ENCODE results near the gene TMEM203.
A peak's percentile ranks its signal among the peaks of the same experiment; 100 is the strongest.

Gene TMEM203

GRCh38 chr9:137193771-137194170 lies 11.7 kb downstream of the TMEM203 start:
- DNase-seq, result no peak

GRCh38 chr9:137192859-137193258 lies 12.6 kb downstream of the TMEM203 start:
- DNase-seq, result no peak

GRCh38 chr9:137192448-137192780 lies 13.0 kb downstream of the TMEM203 start:
- no peak for DNase-seq

DNA sequence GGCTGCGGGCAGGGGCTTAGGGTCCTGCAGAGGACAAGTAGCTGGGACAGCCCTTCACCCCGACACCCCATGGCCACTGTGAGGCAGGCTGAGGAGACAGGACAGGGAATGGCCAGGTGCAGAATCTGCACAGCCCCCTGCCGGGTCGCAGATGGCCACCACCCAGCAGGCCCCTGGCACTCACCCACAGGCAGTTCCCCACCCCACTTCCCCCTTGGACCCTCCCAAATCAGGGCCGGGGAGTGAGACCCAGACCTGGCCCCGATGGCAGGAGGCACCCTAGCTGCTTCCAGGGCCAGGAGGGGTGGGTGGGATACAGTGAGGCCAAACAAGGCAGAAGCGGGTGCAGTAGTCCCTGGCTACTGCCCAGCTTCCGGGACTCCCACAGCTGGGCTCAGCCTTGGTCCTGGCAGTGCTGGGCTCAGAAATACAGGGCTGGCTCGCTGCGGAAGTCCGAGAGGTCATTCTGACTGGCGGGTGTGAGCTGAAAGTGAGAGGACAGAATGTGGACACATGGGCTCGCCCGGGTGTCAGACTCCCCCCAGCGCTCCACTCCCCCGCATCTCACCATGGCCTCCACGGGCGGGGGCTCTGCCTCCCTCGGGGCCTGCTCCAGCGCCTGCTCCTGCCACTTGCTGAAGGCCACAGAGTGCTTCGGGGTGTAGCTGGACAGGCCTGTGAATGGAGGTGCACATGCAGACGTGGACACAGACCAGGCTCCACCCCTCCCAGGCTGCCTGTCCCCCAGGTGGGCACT lies 13.6 kb downstream of the TMEM203 start:
- DNase-seq, result no peak

GRCh38 chr9:137191245-137191644 lies 14.2 kb downstream of the TMEM203 start:
- DNase-seq, result no peak

DNA sequence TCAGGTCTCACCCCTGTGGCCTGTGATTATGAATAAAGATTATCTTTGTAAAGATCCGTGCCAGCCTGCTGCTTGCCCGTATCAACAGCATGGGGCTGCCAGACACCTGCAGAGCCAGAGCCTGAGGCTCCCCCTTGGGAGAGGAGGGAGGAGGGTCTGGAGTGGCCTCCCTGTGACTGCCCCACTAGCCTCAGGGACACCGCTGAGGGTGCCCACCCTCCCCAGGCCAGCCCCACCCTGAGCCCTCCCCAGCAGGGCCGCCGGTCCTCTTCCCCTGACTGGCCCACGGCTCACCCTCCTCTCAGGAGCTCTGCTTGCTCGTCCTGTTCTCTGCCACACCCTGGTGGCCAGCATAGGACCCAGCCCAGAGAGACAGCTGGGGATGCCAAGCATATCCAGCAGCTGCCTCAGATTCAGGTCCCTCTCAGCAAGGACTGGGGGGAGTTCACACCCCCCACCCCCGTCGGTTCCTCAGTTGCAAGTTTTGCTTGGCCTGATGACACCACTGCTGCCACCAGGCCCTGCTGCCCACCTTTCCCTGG lies 15.1 kb downstream of the TMEM203 start:
- DNase-seq, result no peak

DNA sequence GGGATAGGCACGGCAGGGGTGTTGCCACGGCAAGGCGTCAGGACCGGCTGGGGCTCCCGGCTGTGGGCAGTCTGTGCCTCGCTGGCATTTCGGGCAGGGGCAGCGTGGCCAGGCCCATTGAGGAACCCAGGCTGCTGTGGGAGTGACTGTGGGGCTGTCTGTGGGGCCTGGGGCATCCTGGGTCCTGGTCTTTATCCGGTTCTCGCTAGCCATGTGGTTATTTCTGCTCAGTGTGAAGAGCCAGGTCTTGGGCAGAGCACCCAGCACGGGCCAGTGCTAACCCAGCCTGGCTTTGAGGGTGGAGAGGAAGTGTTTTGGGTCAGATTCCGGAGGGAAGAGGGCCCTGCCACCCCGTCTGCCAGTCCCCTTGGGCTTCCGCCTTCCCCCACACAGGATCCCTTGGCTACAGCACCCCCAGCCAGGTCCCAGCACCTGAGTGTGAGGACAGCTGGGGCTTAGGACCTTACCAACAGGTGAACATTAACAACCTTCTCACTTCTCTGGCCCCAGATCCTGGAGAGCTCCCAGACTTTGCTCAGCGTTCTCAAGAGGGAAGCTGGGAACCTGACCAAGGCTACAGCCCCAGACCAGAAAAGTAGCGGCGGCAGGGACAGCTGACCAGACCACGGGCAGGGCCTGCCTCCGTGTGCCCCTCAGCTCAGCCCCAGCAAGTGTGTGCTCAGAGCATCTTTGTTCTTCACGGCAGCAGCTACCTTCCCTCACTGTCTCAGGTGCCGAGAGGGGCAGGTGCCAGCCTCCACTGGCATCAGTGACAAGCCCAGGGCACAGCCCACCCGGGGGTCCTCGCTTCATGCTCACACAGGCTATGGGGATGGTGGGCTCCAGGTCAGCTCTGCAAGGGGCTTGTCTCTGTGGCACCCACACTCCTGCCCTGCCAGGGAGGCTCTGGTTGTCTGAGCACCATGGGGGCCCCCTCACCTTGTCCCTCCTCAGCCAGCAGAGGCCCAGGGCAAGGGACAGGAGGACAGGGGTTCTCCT lies 15.9 kb downstream of the TMEM203 start:
- no peak for DNase-seq

GRCh38 chr9:137188490-137189296 lies 16.8 kb downstream of the TMEM203 start, which contains the start of the genes ANAPC2 and SSNA1:
TSS of gene ANAPC2 (minus strand) at chr9:137188560. CDS start at chr9:137188532, 28 bp downstream.
TSS of gene SSNA1 (plus strand) at chr9:137188676. CDS start at chr9:137188727, 51 bp downstream.
- DNase-seq, result peak; percentile 92 to 93

DNA sequence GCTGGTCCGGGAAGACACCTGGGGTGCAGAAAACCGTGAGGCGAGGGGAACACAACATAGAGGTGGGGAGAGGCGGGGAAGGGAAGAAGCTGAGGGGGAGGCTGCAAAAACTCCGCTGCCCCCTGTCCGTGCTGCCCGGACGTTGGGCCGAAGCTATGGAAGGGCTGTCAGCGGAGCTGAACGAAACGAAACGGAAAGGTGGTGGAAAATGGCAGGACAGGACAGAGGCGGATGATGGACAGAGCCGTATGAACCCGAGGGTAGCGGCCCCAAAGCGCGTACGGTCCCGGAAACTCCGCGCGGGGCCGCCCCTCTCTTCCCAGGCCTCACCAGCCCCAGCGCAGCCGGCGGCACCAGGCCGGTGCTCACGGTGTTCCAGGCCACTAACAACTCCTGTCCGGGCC lies 17.4 kb downstream of the TMEM203 start:
- DNase-seq, result no peak

GRCh38 chr9:137187386-137187785 lies 18.1 kb downstream of the TMEM203 start:
- DNase-seq, result no peak

DNA sequence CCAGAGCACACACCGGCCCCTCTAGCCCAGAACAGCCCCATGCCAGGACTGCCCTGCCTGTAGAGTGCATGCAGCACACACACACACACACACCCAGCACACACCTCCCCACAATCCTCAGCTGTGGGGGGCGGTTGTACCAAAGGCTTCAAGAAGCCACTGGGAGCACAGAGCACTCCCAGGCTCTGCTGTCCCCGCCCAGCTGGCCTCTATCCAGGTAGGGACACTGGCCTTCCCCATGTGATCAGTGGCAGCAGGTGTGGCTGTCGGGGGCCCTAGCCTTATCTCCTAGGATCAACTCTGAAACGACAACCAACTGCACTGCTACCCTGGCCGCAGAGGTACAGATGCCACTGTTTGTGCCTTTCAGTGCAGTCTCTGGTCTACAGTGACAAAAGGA lies 19.1 kb downstream of the TMEM203 start:
- DNase-seq, result peak in 1 of 2 experiments; percentile 7

- DNase-seq, result no peak
These were observed 19.5 kb downstream of the TMEM203 start for GRCh38 chr9:137185921-137186320.

GRCh38 chr9:137184881-137185660 lies 20.4 kb downstream of the TMEM203 start:
- DNase-seq, result no peak

GRCh38 chr9:137183980-137184595 lies 21.4 kb downstream of the TMEM203 start:
- DNase-seq, result no peak

- no peak for DNase-seq
These were observed 22.6 kb downstream of the TMEM203 start for GRCh38 chr9:137182836-137183235.

DNA sequence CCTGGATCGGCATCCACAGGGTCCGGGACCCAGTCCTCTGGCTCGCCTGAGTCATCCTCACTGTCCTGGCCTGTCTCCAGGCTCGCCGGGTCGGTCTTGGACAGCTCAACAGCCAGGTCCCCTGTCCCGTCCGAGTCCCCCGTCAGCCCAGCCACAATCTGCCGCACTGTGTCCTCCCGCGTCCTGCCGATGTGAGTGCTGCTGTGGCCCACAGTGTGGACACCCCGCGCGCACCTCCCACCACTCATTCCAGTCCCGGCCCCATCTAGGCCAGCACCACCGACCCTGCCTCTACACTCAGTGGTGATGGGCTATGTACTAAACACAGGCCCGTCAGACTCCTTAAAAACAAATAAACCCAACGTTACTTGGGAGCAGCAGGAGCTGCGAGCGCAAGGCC lies 23.8 kb downstream of the TMEM203 start:
- no peak for DNase-seq

- DNase-seq, result no peak
These were observed 25.0 kb downstream of the TMEM203 start for GRCh38 chr9:137180491-137180890.

GRCh38 chr9:137179761-137180160 lies 25.7 kb downstream of the TMEM203 start:
- no peak for DNase-seq

GRCh38 chr9:137178939-137179630 lies 26.4 kb downstream of the TMEM203 start:
- DNase-seq, result no peak

DNA sequence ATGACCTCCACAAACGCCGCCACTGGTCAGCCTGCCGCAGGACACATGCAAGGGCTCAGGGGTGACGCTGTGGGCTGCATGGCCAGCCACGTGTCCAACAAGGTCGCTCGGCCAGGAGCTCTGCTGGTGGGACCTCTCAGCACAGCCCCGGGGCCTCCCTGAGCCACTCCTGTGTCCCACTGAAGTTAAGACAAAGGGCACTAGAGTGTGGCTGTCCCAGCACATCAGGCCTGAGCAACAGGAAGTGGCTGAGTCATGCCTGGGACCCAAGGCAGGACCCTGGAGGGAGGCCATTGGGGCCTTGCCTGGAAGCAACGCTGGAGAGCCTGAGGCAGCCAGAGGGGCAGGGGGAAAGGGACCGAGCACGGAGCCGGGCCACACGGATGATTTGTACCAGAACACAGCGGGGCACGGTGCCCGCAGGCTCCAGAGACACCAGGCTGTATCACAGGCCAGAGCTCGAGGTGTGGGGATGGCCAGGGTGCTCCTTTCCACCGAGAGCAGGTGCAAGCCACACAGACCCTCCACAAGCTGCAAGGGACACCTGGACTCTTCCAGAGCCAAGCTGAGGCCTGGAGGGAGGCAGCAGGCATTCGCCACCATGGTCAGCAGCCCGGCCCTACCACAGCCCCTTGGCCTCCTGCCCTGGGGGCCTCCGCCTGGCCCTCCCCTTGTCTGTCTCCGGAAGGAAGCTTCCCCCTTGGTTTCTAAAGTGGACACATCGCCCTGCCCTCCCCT lies 27.1 kb downstream of the TMEM203 start:
- no peak for DNase-seq

All from NCI-H2081 (cell line).